ENCODE results near the gene P2RX1.

The P2RX1 gene

DNA sequence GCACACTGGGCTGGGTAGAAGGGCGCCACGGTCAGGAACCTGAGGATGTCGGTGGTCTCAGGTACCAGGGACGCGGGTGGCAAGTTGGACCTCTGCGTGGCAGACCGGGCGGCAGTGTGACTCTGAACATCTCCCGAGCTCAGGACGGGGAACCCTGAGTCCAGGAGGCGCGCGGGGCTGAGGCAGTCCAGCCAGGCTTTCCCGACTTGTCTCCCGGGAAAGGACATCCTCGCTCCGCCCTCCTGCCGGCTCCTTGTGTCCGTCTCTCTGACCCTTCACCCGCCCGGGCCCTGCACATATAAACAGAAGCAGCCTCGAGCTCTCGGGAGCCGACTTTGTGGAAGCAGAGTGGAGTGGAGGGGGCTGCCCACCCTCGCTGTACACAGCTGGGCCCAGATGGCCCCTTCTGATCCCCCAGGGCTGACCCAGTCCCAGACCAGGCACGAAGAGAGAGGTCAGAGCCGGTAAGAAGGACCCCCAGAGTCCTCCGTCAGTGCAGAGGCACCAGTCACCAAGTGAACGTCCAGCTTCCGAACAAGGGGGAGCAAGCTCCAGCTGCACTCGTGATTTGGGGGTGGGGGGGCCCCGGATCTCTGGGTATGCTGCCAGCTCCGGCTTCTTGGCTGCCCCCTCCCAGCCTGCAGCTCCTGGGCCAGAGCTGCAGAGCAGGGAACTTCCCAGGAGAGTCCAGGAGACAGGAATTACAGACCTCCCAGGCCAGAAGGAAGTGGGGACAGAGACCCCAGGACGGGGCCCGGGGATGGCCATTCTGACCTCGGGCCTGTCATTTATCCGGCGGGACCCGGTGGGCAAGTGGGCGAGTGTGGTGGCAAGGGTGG lies 8.5 kb upstream of the P2RX1 start:
- TF ChIP-seq TAF1 (IDR thresholded peaks at IDR 0.05; ENCODE audit: borderline replicate concordance, insufficient read depth, low read length) = no peak
- no peak for TF ChIP-seq FOXP2 (optimal IDR thresholded peaks at IDR 0.05; ENCODE audit: borderline replicate concordance, extremely low read depth, extremely low read length, insufficient read depth)
- no peak for TF ChIP-seq SIN3A (IDR thresholded peaks at IDR 0.05; ENCODE audit: borderline replicate concordance, insufficient read depth, low read length)
- TF ChIP-seq POLR2AphosphoS5 (IDR thresholded peaks at IDR 0.05; ENCODE audit: low read depth, low read length) = no peak
- TF ChIP-seq, protein P1, sequence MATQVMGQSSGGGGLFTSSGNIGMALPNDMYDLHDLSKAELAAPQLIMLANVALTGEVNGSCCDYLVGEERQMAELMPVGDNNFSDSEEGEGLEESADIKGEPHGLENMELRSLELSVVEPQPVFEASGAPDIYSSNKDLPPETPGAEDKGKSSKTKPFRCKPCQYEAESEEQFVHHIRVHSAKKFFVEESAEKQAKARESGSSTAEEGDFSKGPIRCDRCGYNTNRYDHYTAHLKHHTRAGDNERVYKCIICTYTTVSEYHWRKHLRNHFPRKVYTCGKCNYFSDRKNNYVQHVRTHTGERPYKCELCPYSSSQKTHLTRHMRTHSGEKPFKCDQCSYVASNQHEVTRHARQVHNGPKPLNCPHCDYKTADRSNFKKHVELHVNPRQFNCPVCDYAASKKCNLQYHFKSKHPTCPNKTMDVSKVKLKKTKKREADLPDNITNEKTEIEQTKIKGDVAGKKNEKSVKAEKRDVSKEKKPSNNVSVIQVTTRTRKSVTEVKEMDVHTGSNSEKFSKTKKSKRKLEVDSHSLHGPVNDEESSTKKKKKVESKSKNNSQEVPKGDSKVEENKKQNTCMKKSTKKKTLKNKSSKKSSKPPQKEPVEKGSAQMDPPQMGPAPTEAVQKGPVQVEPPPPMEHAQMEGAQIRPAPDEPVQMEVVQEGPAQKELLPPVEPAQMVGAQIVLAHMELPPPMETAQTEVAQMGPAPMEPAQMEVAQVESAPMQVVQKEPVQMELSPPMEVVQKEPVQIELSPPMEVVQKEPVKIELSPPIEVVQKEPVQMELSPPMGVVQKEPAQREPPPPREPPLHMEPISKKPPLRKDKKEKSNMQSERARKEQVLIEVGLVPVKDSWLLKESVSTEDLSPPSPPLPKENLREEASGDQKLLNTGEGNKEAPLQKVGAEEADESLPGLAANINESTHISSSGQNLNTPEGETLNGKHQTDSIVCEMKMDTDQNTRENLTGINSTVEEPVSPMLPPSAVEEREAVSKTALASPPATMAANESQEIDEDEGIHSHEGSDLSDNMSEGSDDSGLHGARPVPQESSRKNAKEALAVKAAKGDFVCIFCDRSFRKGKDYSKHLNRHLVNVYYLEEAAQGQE (IDR thresholded peaks at IDR 0.05; ENCODE audit: insufficient read depth in 1 of 2, low read depth in 2 of 2, low read length in 2 of 2) = no peak

DNA sequence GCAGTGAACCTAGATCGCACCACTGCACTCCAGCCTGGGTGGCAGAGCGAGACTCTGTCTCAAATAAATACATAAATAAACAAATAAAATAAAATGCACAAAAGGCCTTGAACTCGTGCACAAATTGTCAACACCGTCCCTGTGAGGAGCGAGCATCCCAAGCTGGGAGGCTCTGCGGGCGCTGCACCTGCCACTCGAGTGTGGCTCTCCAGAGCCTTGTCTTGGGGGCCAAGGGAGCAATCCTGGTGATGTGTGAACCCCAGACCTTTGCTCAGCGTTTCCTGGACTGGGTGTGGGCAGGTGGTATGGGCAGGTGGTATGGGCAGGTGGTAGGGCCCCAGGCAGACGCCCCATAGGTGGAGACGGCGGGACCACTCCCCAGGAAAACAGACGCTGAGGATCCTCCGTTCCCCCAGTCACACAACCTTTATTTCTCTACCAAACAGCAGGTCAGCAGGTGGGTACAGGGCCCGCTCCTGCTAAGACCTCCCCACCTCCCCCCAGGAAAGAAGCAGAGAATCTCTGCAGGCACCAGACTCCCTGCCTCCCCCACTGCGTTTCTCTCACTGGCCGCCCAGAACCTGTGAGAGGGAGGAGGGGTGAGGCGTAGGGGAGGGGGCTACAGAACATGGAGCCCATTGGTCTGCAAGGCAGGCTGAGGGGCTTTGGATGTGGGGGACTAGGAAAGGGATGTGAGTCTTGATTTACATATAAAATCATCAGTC lies 7.4 kb upstream of the P2RX1 start:
- TF ChIP-seq SIN3A (IDR thresholded peaks at IDR 0.05; ENCODE audit: borderline replicate concordance, insufficient read depth, low read length) (no peak), TAF1 (IDR thresholded peaks at IDR 0.05; ENCODE audit: borderline replicate concordance, insufficient read depth, low read length) (no peak), POLR2AphosphoS5 (IDR thresholded peaks at IDR 0.05; ENCODE audit: low read depth, low read length) (no peak), FOXP2 (optimal IDR thresholded peaks at IDR 0.05; ENCODE audit: borderline replicate concordance, extremely low read depth, extremely low read length, insufficient read depth) (no peak)
- TF ChIP-seq, protein P1 (IDR thresholded peaks at IDR 0.05; ENCODE audit: insufficient read depth in 1 of 2, low read depth in 2 of 2, low read length in 2 of 2) = no peak

DNA sequence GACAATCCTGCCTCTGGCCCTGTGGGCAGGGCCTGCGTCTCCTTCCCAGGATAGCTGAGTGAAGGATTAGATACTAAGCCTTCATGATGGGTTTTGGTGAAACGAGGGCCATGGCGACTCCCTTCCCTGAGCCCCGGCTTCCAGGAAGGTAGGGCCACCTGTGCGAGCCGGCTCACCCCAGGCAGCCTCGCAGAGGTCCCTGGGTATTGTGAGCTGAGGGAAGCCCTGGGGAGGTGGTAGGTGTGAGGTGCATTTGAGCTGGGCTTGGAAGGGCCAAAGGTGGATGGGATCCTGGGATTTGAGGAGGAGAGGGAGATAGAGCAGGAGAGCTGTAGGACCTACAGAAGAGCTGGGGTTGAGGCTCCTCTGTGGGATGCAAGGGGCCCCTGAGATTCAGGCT lies 6.5 kb upstream of the P2RX1 start:
- TF ChIP-seq SIN3A (IDR thresholded peaks at IDR 0.05; ENCODE audit: borderline replicate concordance, insufficient read depth, low read length) (no peak), POLR2AphosphoS5 (IDR thresholded peaks at IDR 0.05; ENCODE audit: low read depth, low read length) (no peak), FOXP2 (optimal IDR thresholded peaks at IDR 0.05; ENCODE audit: borderline replicate concordance, extremely low read depth, extremely low read length, insufficient read depth) (no peak), TAF1 (IDR thresholded peaks at IDR 0.05; ENCODE audit: borderline replicate concordance, insufficient read depth, low read length) (no peak)
- TF ChIP-seq, protein P1 (IDR thresholded peaks at IDR 0.05; ENCODE audit: insufficient read depth in 1 of 2, low read depth in 2 of 2, low read length in 2 of 2) = no peak

DNA sequence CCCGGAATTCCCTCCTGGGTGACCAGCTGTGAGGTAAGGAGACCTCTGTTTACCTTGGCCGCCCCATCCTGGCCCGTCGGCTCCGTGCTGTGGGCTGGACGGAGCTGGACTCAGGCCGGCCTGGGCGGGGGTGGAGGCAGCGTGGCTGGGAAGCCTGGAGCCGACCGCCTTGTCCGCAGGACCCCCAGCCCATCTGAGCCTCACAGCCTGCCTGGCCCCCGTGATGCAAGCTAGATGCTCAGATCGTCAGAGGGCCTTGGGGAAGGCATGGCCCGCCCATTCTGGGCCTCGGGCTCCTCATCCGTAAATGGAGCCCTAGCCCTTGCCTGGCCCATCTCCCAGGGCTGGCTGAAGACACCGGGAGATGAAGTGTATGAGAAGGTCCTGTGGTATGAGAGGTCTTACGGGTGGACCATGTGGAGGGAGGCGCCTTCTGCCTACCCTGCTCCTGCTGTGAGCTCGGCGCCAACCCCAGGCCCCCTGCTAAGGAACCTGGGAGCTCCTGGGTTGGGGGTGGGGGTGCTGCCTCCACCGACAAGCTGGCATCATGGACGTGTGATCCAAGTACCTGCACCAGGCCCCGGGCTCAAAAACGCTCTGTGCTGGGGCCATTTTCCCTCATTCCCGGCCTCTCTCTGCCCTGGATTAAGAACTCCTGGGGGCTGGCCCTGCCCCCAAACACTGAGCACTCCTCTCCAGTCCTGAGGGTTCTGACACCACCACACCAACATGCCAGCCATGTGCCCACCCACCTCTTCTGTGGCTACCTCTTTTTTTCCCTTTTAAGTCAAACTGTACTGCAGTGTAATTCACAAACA lies 5.4 kb upstream of the P2RX1 start:
- TF ChIP-seq POLR2AphosphoS5 (IDR thresholded peaks at IDR 0.05; ENCODE audit: low read depth, low read length) = no peak
- no peak for TF ChIP-seq SIN3A (IDR thresholded peaks at IDR 0.05; ENCODE audit: borderline replicate concordance, insufficient read depth, low read length)
- no peak for TF ChIP-seq FOXP2 (optimal IDR thresholded peaks at IDR 0.05; ENCODE audit: borderline replicate concordance, extremely low read depth, extremely low read length, insufficient read depth)
- no peak for TF ChIP-seq TAF1 (IDR thresholded peaks at IDR 0.05; ENCODE audit: borderline replicate concordance, insufficient read depth, low read length)
- TF ChIP-seq, protein P1 (IDR thresholded peaks at IDR 0.05; ENCODE audit: insufficient read depth in 1 of 2, low read depth in 2 of 2, low read length in 2 of 2) = no peak
